Psoas muscle (tissue), 8 donors: ENCODE data around the gene FAT1. TPM values are rescaled to one million over a fixed set of nuclear protein-coding genes. Genes with fewer than 3 reads are reported as not detected.
A peak's percentile ranks its signal among the peaks of the same experiment; 100 is the strongest.

ENCODE experiments used
- ATAC-seq, 4 donors: fragments of 200-7000 bp; cut with Tn5 transposase; one replicate each; pipeline ENCODE4 v1.9.1; 2020; ENCODE audit warnings: moderate library complexity in 3 of 4, mild to moderate bottlenecking in 2 of 4
- DNase-seq, 2 donors: peaks; one replicate each; pipeline ENCODE4 v3.0.0-alpha.2; 2020
- H3K27ac ChIP-seq: fragments of 200-600 bp; one replicate; pipeline ENCODE4 v1.8.0; 2022
- H3K27me3 ChIP-seq, 3 donors: fragments of 200-600 bp in 1 of 3; one replicate each; pipeline versions ENCODE4 v1.6.1 to v1.8.0; 2013 to 2022; ENCODE audit warnings: low read length in 2 of 3, mild to moderate bottlenecking in 2 of 3, moderate library complexity in 1 of 3; ENCODE audit not compliant: insufficient read depth in 3 of 3
- H3K36me3 ChIP-seq, 2 donors: fragments of 200-600 bp in 1 of 2; one replicate each; pipeline versions ENCODE4 v1.6.1 to v1.8.0; 2013 to 2022; ENCODE audit warnings: low read depth in 1 of 2, mild to moderate bottlenecking in 1 of 2, moderate library complexity in 1 of 2; ENCODE audit not compliant: insufficient read depth in 1 of 2
- H3K4me1 ChIP-seq: fragments of 200-600 bp; one replicate; pipeline ENCODE4 v1.8.0; 2022
- H3K4me3 ChIP-seq: fragments of 200-600 bp; one replicate; pipeline ENCODE4 v1.8.0; 2022; ENCODE audit warnings: mild to moderate bottlenecking
- H3K9me3 ChIP-seq: fragments of 200-600 bp; one replicate; pipeline ENCODE4 v1.8.0; 2022
- CTCF ChIP-seq: fragments of 200-600 bp; IDR thresholded peaks from one replicate; pipeline ENCODE4 v1.8.0; 2022; ENCODE audit warnings: antibody characterized with exemption
- WGBS, 3 donors: extraction: QIAGEN DNeasy Blood & Tissue Kit; methylation state at CpG; one replicate each; pipeline versions ENCODE4 v1.1.6 to v1.1.7; 2013; 5-methylcytosine and 5-hydroxymethylcytosine counted together
- intact Hi-C, 2 donors: fragments of 100-400 bp; cut with DNase I; formaldehyde crosslinking; loops; one replicate each; pipeline versions ENCODE4 v1.11.0 to v1.14.2; 2022
- polyA plus RNA-seq, 3 donors: library from polyadenylated mRNA; stranded (reverse); fragments of 200-250 nt; gene quantifications; one replicate each; pipeline ENCODE4 v1.2.3, GENCODE V29; 2013
- total RNA-seq, 4 donors: library from RNA; stranded (reverse); fragmentation: NEBNext Ultra II Directional in 2 of 4; extraction: Animal tissue kit (Norgen Biotek cat#: 25700) in 2 of 4; gene quantifications; one replicate each; pipeline versions ENCODE4 v1.2.1 to v1.2.4, GENCODE V29; 2021 to 2023
- donor health status: healthy with polysubstance abuse.
- donor health status: DM: no; HTN: no; CAD: no; lungs with moderate emphysema.
- donor health status: Bipolar disorder and iron deficiency.
- donor health status: healthy.
- donor health status: DM: yes; HTN: yes; CAD: no.
- donor health status: DM: no; HTN: no; CAD: no.
- donor health status: DM: no; HTN: no; CAD: no.
- donor health status: DM: yes; HTN: yes; CAD: no.

FAT1 gene
- total and polyA plus RNA-seq, 7 donors: 1.8 to 11.5 (median 4.0) TPM

- Histone ChIP-seq H3K4me3 (no peak overlapping the region), H3K4me1 (no peaks in the 10 kb centered on the region), H3K9me3 (peaks cover 3% of the 10 kb centered on the region), H3K27me3 (no peaks in the 10 kb centered on the region), H3K36me3 (no peaks in the 10 kb centered on the region), H3K27ac (no peak overlapping the region)
- intact Hi-C loops: loop anchor here in 1 of 2 donors (5.0 kb wide), 1 partner anchor 288 kb away; no protein-coding TSS in a partner anchor
- TF ChIP-seq CTCF: no peak
- no peak for ATAC-seq
- 89 to 93% (median 92%) methylated on average over 6 of the region's 6 CpGs for WGBS, 3 donors
- DNase-seq: no peak
Measured at GRCh38 chr4:186584912-186585311, 138.7 kb downstream of the FAT1 start.

DNA sequence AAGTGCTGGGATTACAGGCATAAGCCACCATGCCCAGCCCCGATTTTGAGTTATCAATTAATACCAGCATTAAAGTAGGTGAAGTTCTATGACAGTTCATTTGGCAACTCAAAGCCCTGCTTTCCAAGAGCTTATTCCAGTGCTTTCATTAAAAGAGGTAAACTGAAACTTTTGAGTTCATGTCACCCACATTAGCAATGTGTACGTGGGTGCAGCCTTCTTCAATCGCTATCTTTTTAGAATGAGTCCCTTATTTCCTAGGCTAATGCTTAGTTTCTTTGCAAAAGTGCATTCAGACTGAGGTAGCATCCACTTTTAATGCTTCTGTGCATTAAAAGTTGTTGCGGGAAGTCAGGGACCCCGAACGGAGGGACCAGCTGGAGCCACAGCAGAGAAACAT, 142.2 kb downstream of the FAT1 start:
- intact Hi-C loops: no loop called here
- H3K27ac ChIP-seq: no peak overlapping the region
- no peaks in the 10 kb centered on the region for H3K36me3 ChIP-seq
- H3K27me3 ChIP-seq: no peaks in the 10 kb centered on the region
- 85 to 93% (median 91%) methylated on average over 6 of the region's 6 CpGs for WGBS, 3 donors
- ATAC-seq (no peak), DNase-seq (no peak)
- H3K4me3 ChIP-seq: no peak overlapping the region
- peaks cover 3% of the 10 kb centered on the region for H3K9me3 ChIP-seq
- no peaks in the 10 kb centered on the region for H3K4me1 ChIP-seq
- TF ChIP-seq CTCF: no peak

- no peak overlapping the region for H3K27ac ChIP-seq
- no peaks in the 10 kb centered on the region for H3K27me3 ChIP-seq
- TF ChIP-seq CTCF: no peak
- intact Hi-C loops: no loop called here
- WGBS, 3 donors: 89 to 95% (median 93%) methylated on average over 1 of the region's 1 CpG
- DNase-seq: no peak
- no peak for ATAC-seq
- H3K36me3 ChIP-seq: no peaks in the 10 kb centered on the region
- H3K9me3 ChIP-seq: peaks cover 3% of the 10 kb centered on the region
- H3K4me1 ChIP-seq: no peaks in the 10 kb centered on the region
- no peak overlapping the region for H3K4me3 ChIP-seq
Measured at GRCh38 chr4:186580669-186581068, 143.0 kb downstream of the FAT1 start.

GRCh38 chr4:186570193-186570996, 153.3 kb downstream of the FAT1 start:
- no peaks in the 10 kb centered on the region for H3K4me1 ChIP-seq
- intact Hi-C loops: no loop called here
- H3K36me3 ChIP-seq: no peaks in the 10 kb centered on the region
- H3K27me3 ChIP-seq: peaks cover 0 to 4% (median 0%) of the 10 kb centered on the region in 3 donors
- ATAC-seq (no peak), DNase-seq (no peak)
- no peak overlapping the region for H3K27ac ChIP-seq
- no peaks in the 10 kb centered on the region for H3K9me3 ChIP-seq
- TF ChIP-seq CTCF: no peak
- 31 to 41% (median 37%) methylated on average over 23 of the region's 23 CpGs for WGBS, 3 donors
- H3K4me3 ChIP-seq: peak overlapping the region; percentile 32
